ENCODE measurements around the gene P2RX5. TPM values are rescaled to one million over a fixed set of nuclear protein-coding genes. Genes with fewer than 3 reads are reported as not detected.

Gene P2RX5
- total RNA-seq, 1 experiment from 2014 or later, result 28.7 TPM

- DNase-seq (ENCODE audit: extremely low read depth, low read depth), result peak; percentile 49
These were observed 12.9 kb downstream of the P2RX5 start for GRCh38 chr17:3683054-3683511.

GRCh38 chr17:3682033-3682432, 13.9 kb downstream of the P2RX5 start:
- no peak for DNase-seq (ENCODE audit: extremely low read depth, low read depth)

GRCh38 chr17:3681565-3681964, 14.4 kb downstream of the P2RX5 start:
- no peak for DNase-seq (ENCODE audit: extremely low read depth, low read depth)

- no peak for DNase-seq (ENCODE audit: extremely low read depth, low read depth)
These were observed 14.9 kb downstream of the P2RX5 start for GRCh38 chr17:3681057-3681456.

- no peak for DNase-seq (ENCODE audit: extremely low read depth, low read depth)
These were observed 16.3 kb downstream of the P2RX5 start for GRCh38 chr17:3679531-3680126.

- no peak for DNase-seq (ENCODE audit: extremely low read depth, low read depth)
These were observed 17.0 kb downstream of the P2RX5 start for GRCh38 chr17:3678821-3679530.

GRCh38 chr17:3678095-3678820, 17.7 kb downstream of the P2RX5 start:
- no peak for DNase-seq (ENCODE audit: extremely low read depth, low read depth)

- no peak for DNase-seq (ENCODE audit: extremely low read depth, low read depth)
These were observed 20.1 kb downstream of the P2RX5 start for GRCh38 chr17:3675886-3676285.

GRCh38 chr17:3672571-3672970, 23.4 kb downstream of the P2RX5 start:
- DNase-seq (ENCODE audit: extremely low read depth, low read depth), result no peak

GRCh38 chr17:3669548-3669947, 26.4 kb downstream of the P2RX5 start:
- DNase-seq (ENCODE audit: extremely low read depth, low read depth), result no peak

- no peak for DNase-seq (ENCODE audit: extremely low read depth, low read depth)
These were observed 26.9 kb downstream of the P2RX5 start for GRCh38 chr17:3669085-3669347.

GRCh38 chr17:3668279-3669084, 27.5 kb downstream of the P2RX5 start, which contains the start of the genes EMC6 and TAX1BP3:
EMC6 (plus strand) TSS chr17:3668812; CDS start chr17:3669147, 335 bp downstream.
TAX1BP3 (minus strand) TSS chr17:3668578; CDS start chr17:3668526, 52 bp downstream.
- DNase-seq (ENCODE audit: extremely low read depth, low read depth), result peak; percentile 98

- DNase-seq (ENCODE audit: extremely low read depth, low read depth), result peak; percentile 74
These were observed 28.3 kb downstream of the P2RX5 start for GRCh38 chr17:3667366-3668278.

GRCh38 chr17:3666516-3666915, 29.4 kb downstream of the P2RX5 start:
- no peak for DNase-seq (ENCODE audit: extremely low read depth, low read depth)

- DNase-seq (ENCODE audit: extremely low read depth, low read depth), result no peak
These were observed 30.1 kb downstream of the P2RX5 start for GRCh38 chr17:3665834-3666233.

- no peak for DNase-seq (ENCODE audit: extremely low read depth, low read depth)
These were observed 32.6 kb downstream of the P2RX5 start for GRCh38 chr17:3663102-3664011.

- no peak for DNase-seq (ENCODE audit: extremely low read depth, low read depth)
These were observed 35.6 kb downstream of the P2RX5 start for GRCh38 chr17:3660311-3660891.

GRCh38 chr17:3659541-3660111, 36.3 kb downstream of the P2RX5 start:
- DNase-seq (ENCODE audit: extremely low read depth, low read depth), result no peak
